Fibroblast of lung (primary cell): ENCODE measurements around the gene THOC2. TPM values are rescaled to one million over a fixed set of nuclear protein-coding genes. Genes with fewer than 3 reads are reported as not detected.
"Not testable (repeated sequence)": the region's sequence is repeated elsewhere in the genome, so short reads cannot be mapped to it uniquely, and the experiment has no call there.

Source experiments
- DNase-seq, 2 donors: peaks; one replicate each; pipeline versions ENCODE4 v3.0.0 to v3.0.0-alpha.2; 2010; ENCODE audit warnings: low read depth in 2 of 2
- H2AFZ ChIP-seq: 2 replicates; pipeline ENCODE4 v1.5.1; 2012; ENCODE audit warnings: low read length, control low read depth, inconsistent platforms
- H3K27ac ChIP-seq: 2 replicates; pipeline ENCODE4 v1.5.1; 2011; ENCODE audit warnings: low read length, control low read depth; ENCODE audit not compliant: insufficient read depth
- H3K27me3 ChIP-seq: 2 replicates; pipeline ENCODE4 v1.5.1; 2011; ENCODE audit warnings: mild to moderate bottlenecking, low read length; ENCODE audit not compliant: control insufficient read depth, insufficient read depth
- H3K36me3 ChIP-seq: 2 replicates; pipeline ENCODE4 v1.5.1; 2011; ENCODE audit warnings: low read length; ENCODE audit not compliant: control insufficient read depth, insufficient read depth
- H3K4me1 ChIP-seq: 2 replicates; pipeline ENCODE4 v1.5.1; 2011; ENCODE audit warnings: low read length; ENCODE audit not compliant: control insufficient read depth, insufficient read depth; ENCODE audit errors: extremely low read depth
- H3K4me2 ChIP-seq: 2 replicates; pipeline ENCODE4 v1.5.1; 2011; ENCODE audit warnings: low read length, control low read depth; ENCODE audit not compliant: insufficient read depth; ENCODE audit errors: extremely low read depth
- H3K4me3 ChIP-seq, 4 experiments: fragments of 200-600 bp in 1 of 4; sonication (generic) in 1 of 4; replicated peaks in 1 of 4; 2 replicates each; pipeline ENCODE4 v1.5.1; 2011 to 2016; ENCODE audit warnings: low read length in 4 of 4, low read depth in 3 of 4, mild to moderate bottlenecking in 3 of 4, control low read depth in 2 of 4, inconsistent platforms in 1 of 4, mixed read lengths in 1 of 4; ENCODE audit not compliant: insufficient read depth in 1 of 4; ENCODE audit errors: control extremely low read depth in 1 of 4
- H3K79me2 ChIP-seq: 2 replicates; pipeline ENCODE4 v1.5.1; 2012; ENCODE audit warnings: mild to moderate bottlenecking, low read length, inconsistent platforms; ENCODE audit not compliant: control insufficient read depth, insufficient read depth
- H3K9ac ChIP-seq: 2 replicates; pipeline ENCODE4 v1.5.1; 2011; ENCODE audit warnings: mild to moderate bottlenecking, low read length, control low read depth; ENCODE audit not compliant: insufficient read depth
- H3K9me3 ChIP-seq: 2 replicates; pipeline ENCODE4 v1.5.1; 2012; ENCODE audit warnings: low read depth, low read length; ENCODE audit not compliant: control insufficient read depth, insufficient read depth
- H4K20me1 ChIP-seq: 2 replicates; pipeline ENCODE4 v1.5.1; 2011; ENCODE audit warnings: low read length; ENCODE audit not compliant: control insufficient read depth, insufficient read depth; ENCODE audit errors: extremely low read depth
- CTCF ChIP-seq, 2 donors: IDR thresholded peaks in 1 of 2; conservative IDR thresholded peaks in 1 of 2; 1 replicate in 1 of 2; 2 replicates in 1 of 2; pipeline ENCODE4 v1.5.1; 2011 to 2012; ENCODE audit warnings: low read length in 2 of 2, control low read depth in 1 of 2, inconsistent platforms in 1 of 2, low read depth in 1 of 2, mild to moderate bottlenecking in 1 of 2
- EZH2 ChIP-seq: IDR thresholded peaks from 2 replicates; pipeline ENCODE4 v1.5.1; 2012; ENCODE audit warnings: low read length, control low read depth, mild to moderate bottlenecking; ENCODE audit errors: missing control alignments
- polyA plus RNA-seq, 2 donors: library from polyadenylated mRNA; depleted of rRNA in 1 of 2; stranded (reverse) in 1 of 2; unstranded in 1 of 2; fragments of >200 nt; gene quantifications; 2 replicates each; pipeline ENCODE4 v1.2.1, GENCODE V29; 2011 to 2012; ENCODE audit warnings: missing spikeins in 1 of 2
- total RNA-seq: library from RNA; depleted of rRNA; stranded (reverse); fragments of >200 nt; gene quantifications from 2 replicates; pipeline ENCODE4 v1.2.1, GENCODE V29; 2014

THOC2 gene
- total and polyA plus RNA-seq, 2 donors (not counting 1 experiment from before 2014, with no cell fraction given): 62.9 to 70.0 TPM

GRCh38 chrX:123588723-123589122 lies 144.1 kb downstream of the THOC2 start:
- no peak for DNase-seq

GRCh38 chrX:123581586-123581985 lies 151.3 kb downstream of the THOC2 start:
- Histone ChIP-seq H3K9ac (no peak overlapping the region), H3K27ac (no peak overlapping the region), H3K4me3 (no peak overlapping the region), H3K27me3 (no peaks in the 10 kb centered on the region), H3K4me2 (no peak overlapping the region), H3K79me2 (no peaks in the 10 kb centered on the region), H4K20me1 (no peaks in the 10 kb centered on the region), H3K4me1 (no peaks in the 10 kb centered on the region), H2AFZ (no peak overlapping the region), H3K36me3 (no peaks in the 10 kb centered on the region), H3K9me3 (no peaks in the 10 kb centered on the region)
- DNase-seq: no peak
- TF ChIP-seq EZH2 (no peak), CTCF (conservative IDR thresholded peaks at IDR 0.05 in 1 of 2, IDR thresholded peaks at IDR 0.05 in 1 of 2; ENCODE audit: low read depth in 1 of 2, low read length in 2 of 2) (no peak)

More at GRCh38 chrX:123588723-123589122, 144.1 kb downstream of the THOC2 start:
- no peaks in the 10 kb centered on the region for H3K36me3 ChIP-seq
- no peak overlapping the region for H3K9ac ChIP-seq
- no peaks in the 10 kb centered on the region for H3K27me3 ChIP-seq
- no peaks in the 10 kb centered on the region for H3K79me2 ChIP-seq
- H3K4me2 ChIP-seq: no peak overlapping the region
- no peak overlapping the region for H3K4me3 ChIP-seq
- TF ChIP-seq EZH2: no peak
- TF ChIP-seq CTCF (conservative IDR thresholded peaks at IDR 0.05 in 1 of 2, IDR thresholded peaks at IDR 0.05 in 1 of 2; ENCODE audit: low read depth in 1 of 2, low read length in 2 of 2): no peak
- no peaks in the 10 kb centered on the region for H4K20me1 ChIP-seq
- H3K9me3 ChIP-seq: no peaks in the 10 kb centered on the region
- H3K4me1 ChIP-seq: no peaks in the 10 kb centered on the region
- no peak overlapping the region for H2AFZ ChIP-seq
- no peak overlapping the region for H3K27ac ChIP-seq

- H3K4me2 ChIP-seq: no peak overlapping the region
- DNase-seq: no peak
- no peak overlapping the region for H3K27ac ChIP-seq
- no peaks in the 10 kb centered on the region for H3K27me3 ChIP-seq
- no peaks in the 10 kb centered on the region for H3K4me1 ChIP-seq
- H3K4me3 ChIP-seq: no peak overlapping the region
- no peak overlapping the region for H3K9ac ChIP-seq
- no peaks in the 10 kb centered on the region for H3K79me2 ChIP-seq
- H3K9me3 ChIP-seq: no peaks in the 10 kb centered on the region
- H2AFZ ChIP-seq: no peak overlapping the region
- TF ChIP-seq CTCF (conservative IDR thresholded peaks at IDR 0.05 in 1 of 2, IDR thresholded peaks at IDR 0.05 in 1 of 2; ENCODE audit: low read depth in 1 of 2, low read length in 2 of 2): no peak
- no peak for TF ChIP-seq EZH2
- H3K36me3 ChIP-seq: no peaks in the 10 kb centered on the region
- H4K20me1 ChIP-seq: no peaks in the 10 kb centered on the region
Measured at GRCh38 chrX:123580792-123581191, 152.1 kb downstream of the THOC2 start.

- H3K4me2 ChIP-seq, H3K4me1 ChIP-seq, H3K9ac ChIP-seq, H3K79me2 ChIP-seq, H4K20me1 ChIP-seq, H3K27ac ChIP-seq, H3K4me3 ChIP-seq, H2AFZ ChIP-seq, H3K27me3 ChIP-seq, DNase-seq, H3K9me3 ChIP-seq, H3K36me3 ChIP-seq: not testable (repeated sequence)
Measured at GRCh38 chrX:123574027-123574426, 158.8 kb downstream of the THOC2 start.
